ENCODE measurements around the gene ARHGEF1.
A peak's percentile ranks its signal among the peaks of the same experiment; 100 is the strongest.

Gene ARHGEF1

GRCh38 chr19:41886761-41887710, 4.1 kb downstream of the ARHGEF1 start:
- DNase-seq = peak; percentile 79

- peak; percentile 53 for DNase-seq
Measured at GRCh38 chr19:41887711-41888382, 4.9 kb downstream of the ARHGEF1 start.

- DNase-seq = no peak
Measured at GRCh38 chr19:41888926-41889325, 5.9 kb downstream of the ARHGEF1 start.

GRCh38 chr19:41889896-41890295, 6.9 kb downstream of the ARHGEF1 start:
- no peak for DNase-seq

GRCh38 chr19:41890936-41891335, 8.0 kb downstream of the ARHGEF1 start:
- DNase-seq = no peak

GRCh38 chr19:41892173-41892902, 9.4 kb downstream of the ARHGEF1 start:
- DNase-seq = no peak

DNA sequence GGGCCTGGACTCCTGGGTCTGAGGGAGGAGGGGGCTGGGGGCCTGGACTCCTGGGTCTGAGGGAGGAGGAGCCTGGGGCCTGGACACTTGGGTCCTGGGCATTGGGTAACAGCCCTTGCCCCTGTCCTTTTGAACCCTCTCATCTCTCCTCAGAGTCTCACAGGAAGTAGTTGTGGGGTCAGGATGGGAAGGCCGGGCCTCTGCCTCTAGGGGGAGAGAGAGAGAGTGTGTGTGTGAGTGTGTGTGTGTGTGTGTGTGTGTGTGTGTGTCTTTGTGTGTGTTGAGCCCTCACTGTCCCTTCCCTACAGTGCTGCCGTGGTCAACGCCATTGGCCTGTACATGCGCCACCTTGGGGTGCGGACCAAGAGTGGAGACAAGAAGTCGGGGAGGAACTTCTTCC, 10.9 kb downstream of the ARHGEF1 start:
- peak; percentile 69 for DNase-seq

DNA sequence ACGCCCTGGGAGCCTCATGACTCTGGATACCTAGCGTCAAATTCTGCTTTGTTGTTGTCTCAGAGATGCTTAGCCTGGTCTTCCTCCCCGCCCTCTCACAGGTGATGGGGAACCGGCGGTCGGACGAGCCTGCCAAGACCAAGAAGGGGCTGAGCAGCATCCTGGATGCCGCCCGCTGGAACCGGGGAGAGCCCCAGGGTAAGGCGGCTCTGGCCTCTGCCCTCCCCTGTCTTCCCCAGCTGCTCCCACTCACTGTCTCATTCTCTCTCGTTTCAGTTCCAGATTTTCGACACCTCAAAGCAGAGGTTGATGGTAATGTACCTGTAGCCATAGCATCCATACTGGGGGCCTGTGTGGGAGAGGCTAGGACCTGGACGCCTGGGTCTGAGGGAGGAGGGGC, 11.4 kb downstream of the ARHGEF1 start:
- DNase-seq = no peak

- DNase-seq = peak; percentile 61
Measured at GRCh38 chr19:41895745-41896580, 13.0 kb downstream of the ARHGEF1 start.

DNA sequence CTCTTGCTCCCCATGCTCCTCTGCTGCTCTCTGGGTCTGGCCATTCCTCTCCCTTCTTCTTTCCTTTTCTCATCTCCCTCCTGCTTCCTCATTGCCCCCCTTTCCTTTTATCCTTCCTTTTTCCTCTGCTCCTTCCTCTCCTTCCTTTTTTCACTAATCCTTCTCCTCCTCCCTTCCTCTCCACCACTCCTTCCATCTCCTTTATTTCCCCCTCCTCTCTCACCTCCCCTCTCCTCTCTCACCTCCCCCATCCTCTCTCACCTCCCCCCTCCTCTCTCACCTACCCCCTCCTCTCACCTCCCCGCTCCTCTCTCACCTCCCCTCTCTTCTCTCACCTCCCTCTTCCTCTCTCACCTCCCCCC, 13.6 kb downstream of the ARHGEF1 start:
- DNase-seq = no peak

DNA sequence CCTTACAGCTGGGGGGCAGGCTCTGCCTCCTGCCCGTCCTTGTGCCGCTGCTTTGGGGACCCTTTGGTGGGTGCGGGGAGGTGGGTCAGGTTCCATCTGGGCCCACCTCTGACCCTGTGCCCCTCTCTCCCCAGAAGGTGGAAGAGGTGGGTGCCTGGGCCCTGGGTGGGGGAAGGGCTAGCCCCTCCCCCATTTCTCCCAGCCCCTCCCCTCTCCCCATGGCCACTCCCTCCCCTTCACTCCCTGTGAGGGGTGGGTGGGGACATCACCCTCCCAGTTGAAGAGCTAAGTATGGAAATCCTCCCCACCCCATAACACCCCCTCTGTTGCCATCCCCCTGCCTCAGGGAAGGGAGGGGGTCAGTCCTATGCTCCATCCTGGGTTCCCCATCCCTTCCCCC, 14.2 kb downstream of the ARHGEF1 start:
- no peak for DNase-seq

- DNase-seq = no peak
Measured at GRCh38 chr19:41897820-41898219, 14.8 kb downstream of the ARHGEF1 start.

GRCh38 chr19:41898235-41898634, 15.3 kb downstream of the ARHGEF1 start:
- DNase-seq = no peak

DNA sequence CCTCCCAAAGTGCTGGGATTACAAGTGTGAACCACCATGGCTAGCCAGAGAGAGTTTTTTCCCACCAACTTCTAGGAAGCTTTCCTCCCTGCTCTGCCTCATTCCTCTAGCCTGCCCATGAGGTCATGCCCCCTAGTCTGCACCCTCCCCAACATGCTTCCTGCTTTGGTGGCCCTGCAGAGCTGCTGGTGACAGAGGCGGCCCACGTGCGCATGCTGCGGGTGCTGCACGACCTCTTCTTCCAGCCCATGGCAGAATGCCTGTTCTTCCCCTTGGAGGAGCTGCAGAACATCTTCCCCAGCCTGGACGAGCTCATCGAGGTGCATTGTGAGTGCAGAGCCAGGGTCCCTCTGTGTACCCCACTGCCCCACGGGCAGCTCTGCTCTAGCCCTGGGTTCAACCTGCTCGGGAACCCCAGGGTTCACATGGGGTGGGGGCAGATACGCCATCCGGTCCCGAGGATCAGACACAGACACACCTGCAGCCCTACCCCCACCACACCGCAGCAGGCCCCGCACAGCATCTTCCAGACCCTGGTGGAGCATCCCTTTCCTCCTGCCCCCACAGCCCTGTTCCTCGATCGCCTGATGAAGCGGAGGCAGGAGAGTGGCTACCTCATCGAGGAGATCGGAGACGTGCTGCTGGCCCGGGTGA, 18.9 kb downstream of the ARHGEF1 start:
- DNase-seq = no peak

- DNase-seq = no peak
Measured at GRCh38 chr19:41902594-41902993, 19.6 kb downstream of the ARHGEF1 start.

DNA sequence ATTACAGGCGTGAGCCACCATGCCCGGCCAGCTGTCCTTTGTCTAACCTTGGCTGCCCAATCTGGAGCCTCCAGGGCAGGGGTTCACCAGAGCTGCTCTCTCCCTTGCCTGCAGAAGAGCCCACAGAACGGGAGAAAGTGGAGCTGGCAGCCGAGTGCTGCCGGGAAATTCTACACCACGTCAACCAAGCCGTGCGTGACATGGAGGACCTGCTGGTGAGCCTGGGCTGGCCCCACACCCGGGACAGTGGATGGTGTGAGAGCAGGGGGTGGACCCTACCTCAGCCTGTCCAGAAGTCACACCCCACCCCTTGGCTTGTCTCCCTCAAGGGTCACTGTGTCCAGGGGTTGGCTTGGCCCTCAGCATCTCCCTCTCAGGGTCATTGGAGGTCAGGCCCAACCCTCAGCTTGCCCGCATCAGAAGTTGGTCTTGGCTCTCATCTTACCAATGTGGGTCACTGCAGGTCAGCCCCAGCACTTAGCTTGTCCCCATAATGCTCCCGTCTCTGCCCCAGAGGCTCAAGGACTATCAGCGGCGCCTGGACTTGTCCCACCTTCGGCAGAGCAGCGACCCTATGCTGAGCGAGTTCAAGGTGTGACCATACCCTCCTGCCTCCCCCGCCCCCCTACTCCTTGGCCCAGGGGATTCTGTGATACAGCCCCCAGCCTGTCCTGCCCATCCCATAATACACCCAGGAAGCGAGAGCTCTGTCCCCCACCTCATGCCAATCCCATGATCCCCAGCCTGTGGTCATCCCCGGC, 20.4 kb downstream of the ARHGEF1 start:
- no peak for DNase-seq

DNA sequence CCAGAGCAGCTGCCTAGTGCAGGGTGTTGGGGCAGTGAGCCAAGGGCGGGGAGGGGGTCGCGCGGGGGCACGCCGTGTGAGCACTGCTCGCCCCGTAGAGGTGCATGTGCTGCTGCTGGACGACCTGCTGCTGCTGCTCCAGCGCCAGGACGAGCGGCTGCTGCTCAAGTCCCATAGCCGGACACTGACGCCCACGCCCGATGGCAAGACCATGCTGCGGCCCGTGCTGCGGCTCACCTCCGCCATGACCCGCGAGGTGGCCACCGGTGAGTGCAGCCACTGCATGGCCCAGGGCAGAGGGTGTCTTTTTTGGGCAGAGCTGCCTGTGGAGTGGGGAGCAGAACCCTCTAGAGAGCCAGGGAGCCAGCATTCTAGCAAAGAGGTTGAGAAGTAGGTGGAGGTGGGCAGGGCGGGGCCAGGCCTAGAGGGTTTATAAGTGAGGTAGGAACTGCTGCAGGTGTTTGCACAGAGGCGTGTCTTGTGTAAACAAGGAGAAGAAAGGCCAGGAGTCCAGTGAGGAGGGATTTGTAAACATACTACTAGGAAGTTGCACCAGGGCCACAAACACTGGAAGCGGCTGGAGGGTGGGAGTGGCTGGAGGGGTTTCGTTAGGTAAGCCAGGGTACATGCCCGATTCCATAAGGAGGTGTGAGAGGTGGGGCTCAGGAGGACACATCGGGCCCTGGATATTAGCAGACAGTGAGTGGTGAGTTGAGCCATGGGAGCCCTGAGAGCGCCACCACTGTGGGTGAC, 21.3 kb downstream of the ARHGEF1 start:
- DNase-seq = no peak

DNA sequence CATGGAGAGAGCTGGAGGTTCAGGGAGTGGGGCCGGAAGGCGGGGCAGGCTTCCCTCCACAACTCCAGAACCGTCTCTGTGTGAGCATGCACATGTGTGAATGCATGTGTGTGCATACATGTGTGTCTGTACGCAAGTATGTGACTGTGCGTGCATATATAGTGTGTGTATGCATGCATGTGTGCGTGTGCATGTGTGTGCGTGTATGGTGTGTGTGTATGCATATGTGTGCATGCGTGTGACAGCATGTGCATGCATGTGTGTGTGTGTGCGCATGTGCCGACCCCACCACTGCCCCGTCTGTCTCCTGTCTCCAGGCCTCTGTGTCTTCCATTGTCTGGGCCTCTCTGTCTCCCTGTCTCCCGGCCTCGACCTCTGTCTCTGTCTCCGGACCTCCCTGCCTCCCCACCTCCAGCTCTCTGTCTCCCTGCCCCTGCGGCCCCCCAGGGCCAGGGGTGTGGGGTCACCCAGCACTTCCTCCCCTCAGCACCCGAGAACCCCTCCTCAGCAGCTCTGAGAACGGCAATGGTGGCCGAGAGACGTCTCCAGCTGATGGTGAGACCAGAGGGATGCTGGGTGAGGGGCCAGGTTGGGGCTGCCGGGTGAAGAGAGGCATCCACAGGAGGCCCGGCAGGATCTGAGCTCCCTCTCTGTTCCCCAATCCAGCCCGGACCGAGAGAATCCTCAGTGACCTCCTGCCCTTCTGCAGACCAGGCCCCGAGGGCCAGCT, 22.5 kb downstream of the ARHGEF1 start:
- no peak for DNase-seq

DNA sequence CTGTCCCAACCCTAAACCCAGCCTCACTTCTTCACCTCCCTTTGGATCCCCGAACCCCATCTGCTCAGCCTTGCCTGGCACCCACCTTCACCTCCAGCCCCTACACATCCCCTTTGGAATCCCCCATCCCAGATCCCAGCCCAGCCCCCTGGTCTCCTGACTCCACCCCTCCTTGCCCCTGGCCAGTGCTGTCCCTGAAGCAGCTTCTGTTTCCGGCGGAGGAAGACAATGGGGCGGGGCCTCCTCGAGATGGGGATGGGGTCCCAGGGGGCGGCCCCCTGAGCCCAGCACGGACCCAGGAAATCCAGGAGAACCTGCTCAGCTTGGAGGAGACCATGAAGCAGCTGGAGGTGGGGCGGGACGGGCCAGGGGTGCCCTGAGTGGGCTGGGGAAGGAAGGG, 23.3 kb downstream of the ARHGEF1 start:
- DNase-seq = no peak

Measured in hematopoietic multipotent progenitor cell treated with erythropoietin and hydrocortisone succinate and interleukin-3 and kit ligand, for 4 days (in vitro differentiated cells).